ENCODE data around the gene CELF5.
A peak's percentile ranks its signal among the peaks of the same experiment; 100 is the strongest.

CELF5 gene

DNA sequence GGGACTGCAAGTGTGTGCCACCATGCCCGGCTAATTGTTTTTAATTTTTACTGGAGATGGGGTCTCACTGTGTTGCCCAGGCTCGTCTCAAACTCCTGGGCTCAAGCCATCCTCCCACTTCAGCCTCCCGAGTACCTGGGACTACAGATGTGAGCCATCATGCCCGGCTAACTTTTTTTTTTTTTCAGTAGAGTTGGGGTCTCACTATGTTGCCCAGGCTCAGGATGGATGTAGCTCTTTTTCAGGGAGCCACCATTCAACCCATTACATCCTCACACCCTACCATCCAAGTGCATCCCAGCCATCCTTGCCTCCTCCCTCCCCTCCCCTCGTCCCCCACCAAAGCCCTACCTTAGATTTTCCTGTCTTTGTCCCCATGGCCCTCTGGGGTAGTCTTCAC lies 14.9 kb downstream of the CELF5 start:
- Histone ChIP-seq H3K9me3 (no peaks in the 10 kb centered on the region), H3K27me3 (peaks cover 4% of the 10 kb centered on the region; the same call in 1 of the 2 replicates), H3K4me1 (no peaks in the 10 kb centered on the region), H3K36me3 (no peaks in the 10 kb centered on the region; the same call in 1 of the 2 replicates), H3K4me3 (ENCODE audit: low read depth, low read length) (no peak overlapping the region)
- no peak for TF ChIP-seq CTCF (IDR thresholded peaks at IDR 0.05; ENCODE audit: low read depth, low read length)
- DNase-seq, result no peak

DNA sequence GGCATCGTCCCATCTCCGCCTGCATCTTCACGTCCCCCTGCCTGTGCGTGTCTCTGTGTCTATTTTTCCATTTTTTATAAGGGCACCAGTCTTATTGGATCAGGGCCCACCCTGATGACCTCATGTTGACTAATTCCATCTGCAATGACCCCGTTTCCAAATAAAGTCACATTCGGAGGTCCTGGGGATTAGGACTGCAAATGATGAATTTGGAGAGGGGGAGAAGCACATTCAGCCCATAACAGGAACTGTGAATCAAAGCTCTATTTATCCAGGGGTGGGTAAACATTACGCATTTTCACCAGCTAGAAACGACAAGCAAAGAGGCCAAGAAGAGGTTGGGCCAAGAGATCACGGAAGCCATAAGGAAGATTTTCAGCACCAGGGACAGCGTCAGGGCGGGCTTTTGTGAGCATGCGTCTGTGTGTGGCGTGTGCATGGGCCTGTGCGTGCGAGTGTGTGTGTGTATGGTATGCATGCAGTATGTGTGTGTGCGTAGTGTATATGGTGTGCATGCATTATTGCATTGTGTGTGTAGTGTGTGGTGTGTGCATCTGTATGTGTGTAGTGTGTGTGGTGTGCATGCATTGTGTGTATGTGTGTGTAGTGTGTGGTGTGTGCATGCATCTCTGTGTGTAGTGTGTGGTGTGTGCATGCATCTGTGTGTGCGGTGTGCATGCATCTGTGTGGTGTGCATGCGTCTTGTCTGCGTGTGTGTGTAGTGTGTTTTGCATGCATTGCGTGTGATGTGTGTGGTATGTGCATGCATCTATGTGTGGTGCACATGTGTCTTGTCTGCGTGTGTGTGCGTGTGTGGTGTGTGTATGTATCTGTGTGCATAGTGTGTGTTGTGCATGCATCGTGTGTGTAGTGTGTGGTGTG lies 19.6 kb downstream of the CELF5 start:
- Histone ChIP-seq H3K36me3 (no peaks in the 10 kb centered on the region; the same call in 1 of the 2 replicates), H3K27me3 (peaks cover 4% of the 10 kb centered on the region; the same call in 1 of the 2 replicates), H3K9me3 (no peaks in the 10 kb centered on the region), H3K4me3 (ENCODE audit: low read depth, low read length) (no peak overlapping the region), H3K4me1 (no peaks in the 10 kb centered on the region)
- no peak for TF ChIP-seq CTCF (IDR thresholded peaks at IDR 0.05; ENCODE audit: low read depth, low read length)
- DNase-seq, result no peak

GRCh38 chr19:3245050-3245449 lies 20.6 kb downstream of the CELF5 start:
- no peak for DNase-seq
- no peaks in the 10 kb centered on the region; the same call in 1 of the 2 replicates for H3K36me3 ChIP-seq
- H3K9me3 ChIP-seq, result no peaks in the 10 kb centered on the region
- H3K27me3 ChIP-seq, result peaks cover 4% of the 10 kb centered on the region; the same call in 1 of the 2 replicates
- no peak for TF ChIP-seq CTCF (IDR thresholded peaks at IDR 0.05; ENCODE audit: low read depth, low read length)
- H3K4me3 ChIP-seq (ENCODE audit: low read depth, low read length), result no peak overlapping the region
- no peaks in the 10 kb centered on the region for H3K4me1 ChIP-seq

- Histone ChIP-seq H3K9me3 (no peaks in the 10 kb centered on the region; the same call in 1 of the 2 replicates), H3K4me1 (no peaks in the 10 kb centered on the region), H3K36me3 (no peaks in the 10 kb centered on the region; the same call in 1 of the 2 replicates), H3K27me3 (no peaks in the 10 kb centered on the region), H3K4me3 (ENCODE audit: low read depth, low read length) (peak overlapping the region; percentile 6; the same call in 1 of the 2 replicates)
- no peak for DNase-seq
- TF ChIP-seq CTCF (IDR thresholded peaks at IDR 0.05; ENCODE audit: low read depth, low read length), result no peak
Measured at GRCh38 chr19:3248728-3249326, 24.4 kb downstream of the CELF5 start.

DNA sequence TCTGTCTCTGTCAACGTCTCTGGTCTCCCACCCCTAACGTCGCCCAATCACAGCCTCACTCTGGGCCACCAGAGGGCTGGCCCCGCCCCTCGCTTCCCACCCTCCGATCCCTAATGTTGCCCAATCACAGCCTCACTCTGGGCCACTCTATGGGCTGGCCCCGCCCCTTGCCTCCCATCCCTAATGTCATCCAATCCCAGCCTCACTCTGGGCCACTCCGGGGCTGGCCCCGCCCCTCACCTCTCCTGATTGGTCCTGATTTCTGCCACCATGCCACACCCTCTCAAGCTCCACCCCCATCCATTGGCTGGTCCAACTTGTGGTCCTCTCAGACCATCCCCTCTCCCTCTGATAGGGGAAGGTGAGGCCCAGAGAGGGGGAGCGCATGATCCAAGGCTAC lies 24.9 kb downstream of the CELF5 start:
- no peaks in the 10 kb centered on the region for H3K27me3 ChIP-seq
- H3K9me3 ChIP-seq, result no peaks in the 10 kb centered on the region; the same call in 1 of the 2 replicates
- no peaks in the 10 kb centered on the region for H3K36me3 ChIP-seq
- no peak for TF ChIP-seq CTCF (IDR thresholded peaks at IDR 0.05; ENCODE audit: low read depth, low read length)
- DNase-seq, result peak; percentile 78
- H3K4me1 ChIP-seq, result no peaks in the 10 kb centered on the region
- H3K4me3 ChIP-seq (ENCODE audit: low read depth, low read length), result no peak overlapping the region

DNA sequence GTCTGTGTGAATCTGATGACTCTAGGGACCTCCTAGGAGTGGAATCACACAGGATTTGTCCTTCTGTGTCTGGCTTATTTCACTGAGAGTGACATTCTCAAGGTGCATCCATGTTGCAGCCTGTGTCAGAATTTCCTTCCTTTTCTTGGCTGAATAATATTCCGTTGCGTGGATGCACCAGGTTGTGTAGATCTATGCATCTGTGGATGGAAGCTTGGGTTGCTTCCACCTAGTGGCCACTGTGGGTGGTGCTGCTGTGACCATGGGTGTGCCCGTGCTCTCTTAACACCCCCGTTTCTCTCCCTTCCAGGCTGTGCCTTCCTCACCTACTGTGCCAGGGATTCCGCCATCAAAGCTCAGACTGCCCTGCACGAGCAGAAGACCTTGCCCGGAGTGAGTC lies 26.2 kb downstream of the CELF5 start:
- H3K27me3 ChIP-seq, result no peaks in the 10 kb centered on the region
- no peaks in the 10 kb centered on the region; the same call in 1 of the 2 replicates for H3K9me3 ChIP-seq
- H3K36me3 ChIP-seq, result no peaks in the 10 kb centered on the region
- TF ChIP-seq CTCF (IDR thresholded peaks at IDR 0.05; ENCODE audit: low read depth, low read length), result peak; percentile 56
- H3K4me1 ChIP-seq, result no peaks in the 10 kb centered on the region
- DNase-seq, result no peak
- no peak overlapping the region for H3K4me3 ChIP-seq (ENCODE audit: low read depth, low read length)

Data from BE2C (cell line).